ENCODE measurements around the gene TRDMT1. TPM values are rescaled to one million over a fixed set of nuclear protein-coding genes. Genes with fewer than 3 reads are reported as not detected.

The TRDMT1 gene
- polyA plus RNA-seq, 1 donor from 2014 or later, result 25.4 TPM

DNA sequence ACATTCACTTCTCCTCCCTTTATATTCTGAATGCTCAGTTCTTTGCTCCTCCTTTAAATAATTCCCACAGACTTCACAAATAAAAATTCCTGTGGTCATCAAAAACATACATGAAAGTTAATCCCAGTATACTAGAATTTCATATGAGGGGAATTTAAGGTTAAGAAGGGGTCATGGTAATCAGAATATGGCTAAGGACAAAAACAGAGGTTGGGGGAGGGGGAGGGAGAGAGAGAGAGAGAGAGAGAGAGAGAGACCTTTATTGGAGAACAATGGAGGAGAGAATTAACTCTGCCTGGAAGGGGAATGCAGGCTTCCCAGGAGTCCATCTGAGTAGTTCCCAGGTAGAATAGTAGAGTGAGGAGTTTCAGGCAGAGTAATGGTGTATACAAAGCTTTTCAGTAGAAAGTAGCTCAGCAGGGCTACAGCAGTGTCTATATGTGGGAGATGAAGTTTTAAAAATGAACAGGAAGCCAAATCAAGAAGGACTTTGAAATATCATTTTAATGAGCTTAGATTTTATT is 66.7 kb downstream of the TRDMT1 start:
- Histone ChIP-seq H4K20me1 (ENCODE audit: insufficient read depth) (no peaks in the 10 kb centered on the region), H3K4me3 (ENCODE audit: low read length) (no peak overlapping the region), H3K9me3 (ENCODE audit: low read length) (no peaks in the 10 kb centered on the region), H3K27ac (ENCODE audit: low read length) (no peak overlapping the region), H3K4me2 (ENCODE audit: low read length) (no peak overlapping the region), H3K9me2 (ENCODE audit: insufficient read depth, low read length) (no peaks in the 10 kb centered on the region), H3K9ac (ENCODE audit: low read length) (no peak overlapping the region), H3F3A (ENCODE audit: insufficient read depth, low read length, poor library complexity, severe bottlenecking) (no peaks in the 10 kb centered on the region), H2AFZ (ENCODE audit: low read depth, low read length) (no peak overlapping the region), H3K27me3 (ENCODE audit: insufficient read depth, low read depth, low read length) (no peaks in the 10 kb centered on the region), H3K36me3 (ENCODE audit: insufficient read depth, low read length) (no peaks in the 10 kb centered on the region), H3K79me2 (replicated peaks; ENCODE audit: insufficient read depth, low read length) (no peaks in the 10 kb centered on the region)
- no peak for TF ChIP-seq RAD21 (conservative IDR thresholded peaks at IDR 0.05)
- TF ChIP-seq EP300 (conservative IDR thresholded peaks at IDR 0.05; ENCODE audit: poor library complexity, severe bottlenecking), result no peak
- TF ChIP-seq, protein P1, sequence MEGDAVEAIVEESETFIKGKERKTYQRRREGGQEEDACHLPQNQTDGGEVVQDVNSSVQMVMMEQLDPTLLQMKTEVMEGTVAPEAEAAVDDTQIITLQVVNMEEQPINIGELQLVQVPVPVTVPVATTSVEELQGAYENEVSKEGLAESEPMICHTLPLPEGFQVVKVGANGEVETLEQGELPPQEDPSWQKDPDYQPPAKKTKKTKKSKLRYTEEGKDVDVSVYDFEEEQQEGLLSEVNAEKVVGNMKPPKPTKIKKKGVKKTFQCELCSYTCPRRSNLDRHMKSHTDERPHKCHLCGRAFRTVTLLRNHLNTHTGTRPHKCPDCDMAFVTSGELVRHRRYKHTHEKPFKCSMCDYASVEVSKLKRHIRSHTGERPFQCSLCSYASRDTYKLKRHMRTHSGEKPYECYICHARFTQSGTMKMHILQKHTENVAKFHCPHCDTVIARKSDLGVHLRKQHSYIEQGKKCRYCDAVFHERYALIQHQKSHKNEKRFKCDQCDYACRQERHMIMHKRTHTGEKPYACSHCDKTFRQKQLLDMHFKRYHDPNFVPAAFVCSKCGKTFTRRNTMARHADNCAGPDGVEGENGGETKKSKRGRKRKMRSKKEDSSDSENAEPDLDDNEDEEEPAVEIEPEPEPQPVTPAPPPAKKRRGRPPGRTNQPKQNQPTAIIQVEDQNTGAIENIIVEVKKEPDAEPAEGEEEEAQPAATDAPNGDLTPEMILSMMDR (IDR thresholded peaks at IDR 0.05; ENCODE audit: poor library complexity, severe bottlenecking), result no peak
- TF ChIP-seq MXI1 (conservative IDR thresholded peaks at IDR 0.05; ENCODE audit: poor library complexity, severe bottlenecking), result no peak
- TF ChIP-seq POLR2AphosphoS5 (IDR thresholded peaks at IDR 0.05), result no peak
- TF ChIP-seq, protein P2, sequence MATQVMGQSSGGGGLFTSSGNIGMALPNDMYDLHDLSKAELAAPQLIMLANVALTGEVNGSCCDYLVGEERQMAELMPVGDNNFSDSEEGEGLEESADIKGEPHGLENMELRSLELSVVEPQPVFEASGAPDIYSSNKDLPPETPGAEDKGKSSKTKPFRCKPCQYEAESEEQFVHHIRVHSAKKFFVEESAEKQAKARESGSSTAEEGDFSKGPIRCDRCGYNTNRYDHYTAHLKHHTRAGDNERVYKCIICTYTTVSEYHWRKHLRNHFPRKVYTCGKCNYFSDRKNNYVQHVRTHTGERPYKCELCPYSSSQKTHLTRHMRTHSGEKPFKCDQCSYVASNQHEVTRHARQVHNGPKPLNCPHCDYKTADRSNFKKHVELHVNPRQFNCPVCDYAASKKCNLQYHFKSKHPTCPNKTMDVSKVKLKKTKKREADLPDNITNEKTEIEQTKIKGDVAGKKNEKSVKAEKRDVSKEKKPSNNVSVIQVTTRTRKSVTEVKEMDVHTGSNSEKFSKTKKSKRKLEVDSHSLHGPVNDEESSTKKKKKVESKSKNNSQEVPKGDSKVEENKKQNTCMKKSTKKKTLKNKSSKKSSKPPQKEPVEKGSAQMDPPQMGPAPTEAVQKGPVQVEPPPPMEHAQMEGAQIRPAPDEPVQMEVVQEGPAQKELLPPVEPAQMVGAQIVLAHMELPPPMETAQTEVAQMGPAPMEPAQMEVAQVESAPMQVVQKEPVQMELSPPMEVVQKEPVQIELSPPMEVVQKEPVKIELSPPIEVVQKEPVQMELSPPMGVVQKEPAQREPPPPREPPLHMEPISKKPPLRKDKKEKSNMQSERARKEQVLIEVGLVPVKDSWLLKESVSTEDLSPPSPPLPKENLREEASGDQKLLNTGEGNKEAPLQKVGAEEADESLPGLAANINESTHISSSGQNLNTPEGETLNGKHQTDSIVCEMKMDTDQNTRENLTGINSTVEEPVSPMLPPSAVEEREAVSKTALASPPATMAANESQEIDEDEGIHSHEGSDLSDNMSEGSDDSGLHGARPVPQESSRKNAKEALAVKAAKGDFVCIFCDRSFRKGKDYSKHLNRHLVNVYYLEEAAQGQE (IDR thresholded peaks at IDR 0.05; ENCODE audit: borderline replicate concordance), result no peak
- no peak for TF ChIP-seq EZH2 (IDR thresholded peaks at IDR 0.05; ENCODE audit: borderline replicate concordance, insufficient read depth, low read length, poor library complexity, severe bottlenecking)
- TF ChIP-seq TAF1 (IDR thresholded peaks at IDR 0.05; ENCODE audit: low read depth), result no peak
- no peak for TF ChIP-seq SMC3 (conservative IDR thresholded peaks at IDR 0.05; ENCODE audit: poor library complexity)

DNA sequence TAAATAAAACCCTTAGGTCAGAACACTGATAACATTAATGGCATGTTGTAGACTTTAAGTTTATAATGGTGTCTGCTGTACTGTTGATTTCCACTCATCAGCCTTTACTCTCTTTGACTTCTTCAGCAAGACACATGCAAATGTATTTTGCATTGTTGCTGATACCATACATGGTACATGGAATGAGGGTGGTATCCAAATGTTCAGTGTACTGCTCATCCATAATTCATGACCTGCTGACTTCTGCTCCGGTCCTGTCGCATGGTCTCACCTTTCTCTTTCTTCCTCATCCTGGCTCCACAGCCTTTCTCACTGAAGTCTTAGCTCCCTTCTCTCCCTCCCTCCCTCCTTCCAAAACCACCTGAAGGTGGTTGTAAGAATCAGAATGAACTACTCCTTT is 67.2 kb downstream of the TRDMT1 start:
- no peaks in the 10 kb centered on the region for H3K36me3 ChIP-seq (ENCODE audit: insufficient read depth, low read length)
- no peak overlapping the region for H3K27ac ChIP-seq (ENCODE audit: low read length)
- H3K9me3 ChIP-seq (ENCODE audit: low read length), result no peaks in the 10 kb centered on the region
- H3K9ac ChIP-seq (ENCODE audit: low read length), result no peak overlapping the region
- H3F3A ChIP-seq (ENCODE audit: insufficient read depth, low read length, poor library complexity, severe bottlenecking), result no peaks in the 10 kb centered on the region
- H3K27me3 ChIP-seq (ENCODE audit: insufficient read depth, low read depth, low read length), result no peaks in the 10 kb centered on the region
- no peaks in the 10 kb centered on the region for H4K20me1 ChIP-seq (ENCODE audit: insufficient read depth)
- H2AFZ ChIP-seq (ENCODE audit: low read depth, low read length), result no peak overlapping the region
- TF ChIP-seq, protein P1 (IDR thresholded peaks at IDR 0.05; ENCODE audit: poor library complexity, severe bottlenecking), result no peak
- TF ChIP-seq RAD21 (conservative IDR thresholded peaks at IDR 0.05) (no peak), TAF1 (IDR thresholded peaks at IDR 0.05; ENCODE audit: low read depth) (no peak), EP300 (conservative IDR thresholded peaks at IDR 0.05; ENCODE audit: poor library complexity, severe bottlenecking) (no peak), SMC3 (conservative IDR thresholded peaks at IDR 0.05; ENCODE audit: poor library complexity) (no peak), POLR2AphosphoS5 (IDR thresholded peaks at IDR 0.05) (no peak), MXI1 (conservative IDR thresholded peaks at IDR 0.05; ENCODE audit: poor library complexity, severe bottlenecking) (no peak), EZH2 (IDR thresholded peaks at IDR 0.05; ENCODE audit: borderline replicate concordance, insufficient read depth, low read length, poor library complexity, severe bottlenecking) (no peak)
- TF ChIP-seq, protein P2 (IDR thresholded peaks at IDR 0.05; ENCODE audit: borderline replicate concordance), result no peak
- no peaks in the 10 kb centered on the region for H3K9me2 ChIP-seq (ENCODE audit: insufficient read depth, low read length)
- H3K4me2 ChIP-seq (ENCODE audit: low read length), result no peak overlapping the region
- H3K79me2 ChIP-seq (replicated peaks; ENCODE audit: insufficient read depth, low read length), result no peaks in the 10 kb centered on the region
- H3K4me3 ChIP-seq (ENCODE audit: low read length), result no peak overlapping the region
